Measurements from ENCODE around the gene CTBS.
"Not testable (repeated sequence)": the region's sequence is repeated elsewhere in the genome, so short reads cannot be mapped to it uniquely, and the experiment has no call there.

- TF ChIP-seq CTCF (IDR thresholded peaks at IDR 0.05; ENCODE audit: poor library complexity); EZH2 (IDR thresholded peaks at IDR 0.05; ENCODE audit: borderline replicate concordance): not testable (repeated sequence)
Observed at GRCh38 chr1:84594959-84595358, 20.7 kb upstream of the CTBS start.

All from hepatocyte (in vitro differentiated cells).